GM19463 (cell line): ENCODE results near the gene TMCC2.
"Not testable (repeated sequence)": the region's sequence is repeated elsewhere in the genome, so short reads cannot be mapped to it uniquely, and the experiment has no call there.

Source experiments
- ATAC-seq: cut with Tn5 transposase; IDR thresholded peaks from one replicate; pipeline ENCODE4 v1.9.1; 2021; ENCODE audit warnings: mild to moderate bottlenecking, moderate library complexity; ENCODE audit not compliant: unreplicated experiment

TMCC2 gene

GRCh38 chr1:205227584-205228013 is at the start of gene TMCC2:
TSS of gene TMCC2 (plus strand) at chr1:205227946. CDS start at chr1:205228565, 619 bp downstream.
- ATAC-seq, result peak; percentile 47

- no peak for ATAC-seq
Observed at GRCh38 chr1:205179842-205180241, 47.9 kb upstream of the TMCC2 start.

DNA sequence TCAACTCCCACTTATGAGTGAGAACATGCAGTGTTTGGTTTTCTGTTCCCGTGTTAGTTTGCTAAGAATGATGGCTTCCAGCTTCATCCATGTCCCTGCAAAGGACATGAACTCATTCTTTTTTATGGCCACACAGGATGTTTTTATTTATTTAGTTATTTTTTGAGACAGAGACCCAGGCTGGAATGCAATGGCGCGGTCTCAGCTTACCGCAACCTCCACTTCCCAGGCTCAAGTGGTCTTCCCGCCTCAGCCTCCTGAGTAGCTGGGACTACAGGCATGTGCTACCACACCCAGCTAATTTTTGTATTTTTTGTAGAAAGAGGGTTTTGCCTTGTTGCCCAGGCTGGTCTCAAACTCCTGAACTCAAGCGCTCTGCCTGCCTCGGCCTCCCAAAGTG is 47.4 kb upstream of the TMCC2 start:
- not testable (repeated sequence) for ATAC-seq

DNA sequence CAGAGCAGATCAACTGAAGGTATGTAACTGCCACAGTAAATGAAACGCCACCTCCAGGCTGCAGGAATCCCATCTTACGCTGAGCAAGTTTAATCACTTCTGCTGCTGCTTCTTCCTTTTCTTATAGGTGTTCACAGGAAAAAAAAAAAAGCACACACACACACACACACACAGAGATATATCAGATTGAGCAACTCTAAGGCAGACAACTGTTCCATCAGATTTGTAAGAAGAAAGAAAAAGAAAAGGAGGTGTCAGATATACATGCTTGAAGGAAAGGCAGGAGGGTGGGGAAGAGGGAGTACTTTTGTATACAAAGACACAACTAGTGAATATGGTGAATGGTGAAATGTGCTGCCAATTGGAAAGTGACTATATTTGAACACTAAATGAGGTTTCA is 44.8 kb upstream of the TMCC2 start:
- ATAC-seq, result no peak

DNA sequence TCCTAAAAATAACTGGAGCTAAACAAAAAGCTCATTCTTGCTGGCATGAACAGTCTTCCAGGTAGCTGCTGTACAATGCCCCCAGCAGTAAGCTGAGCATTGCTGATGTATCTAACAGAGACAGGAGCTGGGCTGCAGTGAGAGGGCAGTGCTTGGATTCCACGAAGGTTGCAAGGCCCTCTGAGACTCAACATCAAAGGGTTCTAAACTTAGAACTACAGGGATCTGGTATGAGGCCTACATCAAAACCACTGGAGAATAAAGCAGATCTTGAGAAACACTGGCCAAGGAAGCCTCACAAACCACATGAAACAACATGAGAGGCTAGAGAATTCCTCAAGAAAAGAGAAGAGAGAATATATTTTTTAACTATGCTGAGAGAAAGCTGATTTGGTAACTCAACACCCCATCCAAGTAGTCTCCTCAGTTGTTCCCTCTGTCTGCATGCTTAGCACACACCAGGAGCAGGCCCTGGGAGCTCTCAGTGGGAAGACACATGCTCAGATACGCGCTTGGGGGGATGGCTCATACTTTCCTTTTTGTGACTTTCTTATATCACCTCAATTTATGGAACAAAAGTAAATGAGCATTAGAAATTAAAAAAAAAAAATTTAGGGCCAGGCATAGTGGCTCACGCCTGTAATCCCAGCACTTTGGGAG is 43.9 kb upstream of the TMCC2 start:
- ATAC-seq, result no peak

DNA sequence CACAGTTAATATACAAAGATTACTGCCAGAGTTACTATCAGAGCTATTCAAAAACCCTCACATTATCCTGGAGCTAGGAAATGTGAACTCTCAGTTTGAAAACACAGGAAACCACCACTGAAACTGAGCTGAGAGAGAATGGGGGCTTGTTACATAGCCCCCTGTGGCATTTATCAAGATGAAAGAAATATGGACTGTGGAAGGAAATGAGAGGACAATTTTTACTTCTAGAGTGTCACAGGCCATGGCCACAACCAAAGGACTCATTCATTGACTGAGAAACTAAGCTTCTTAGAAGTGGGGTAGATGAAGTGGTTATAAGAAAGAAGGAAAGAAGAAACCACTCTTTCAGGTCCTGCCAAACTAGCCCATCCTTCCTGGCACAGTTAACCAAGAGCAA is 41.6 kb upstream of the TMCC2 start:
- ATAC-seq, result no peak

- no peak for ATAC-seq
Observed at GRCh38 chr1:205187420-205187819, 40.3 kb upstream of the TMCC2 start.

DNA sequence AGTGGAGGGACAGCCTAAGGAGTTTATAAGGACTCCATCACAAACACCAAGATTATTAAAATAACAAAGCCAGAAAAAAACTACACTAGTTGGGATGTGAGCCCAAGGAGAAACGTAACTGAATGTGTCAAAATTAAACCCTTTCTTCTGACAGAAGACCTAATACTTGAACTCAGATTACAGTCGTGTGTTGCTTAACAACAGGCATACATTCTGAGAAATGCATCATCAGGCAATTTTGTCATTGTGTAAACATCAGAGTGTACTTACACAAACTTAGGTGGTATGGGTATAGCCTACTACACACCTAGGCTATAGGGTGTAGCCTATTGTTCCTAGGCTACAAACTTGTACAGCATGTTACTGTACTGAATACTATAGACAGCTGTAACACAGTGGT is 39.6 kb upstream of the TMCC2 start:
- ATAC-seq, result no peak

DNA sequence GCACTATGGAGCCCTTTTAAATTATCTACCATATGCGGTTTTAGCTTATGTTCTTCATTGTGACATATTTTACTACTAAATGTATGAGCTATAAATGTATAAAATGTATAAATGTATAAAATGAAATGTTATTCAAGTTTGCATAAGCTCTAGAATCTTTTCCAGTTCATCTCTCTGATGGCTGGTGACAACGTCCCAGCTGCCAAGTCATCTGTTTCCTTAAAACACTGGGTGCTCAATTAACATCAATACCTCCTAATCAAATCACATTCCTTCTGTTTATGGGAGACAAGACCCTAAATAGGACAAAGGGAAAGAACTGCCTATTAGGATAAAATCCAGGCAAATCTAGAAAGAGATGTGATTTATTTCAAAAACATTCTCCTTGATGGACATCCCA is 39.1 kb upstream of the TMCC2 start:
- no peak for ATAC-seq

DNA sequence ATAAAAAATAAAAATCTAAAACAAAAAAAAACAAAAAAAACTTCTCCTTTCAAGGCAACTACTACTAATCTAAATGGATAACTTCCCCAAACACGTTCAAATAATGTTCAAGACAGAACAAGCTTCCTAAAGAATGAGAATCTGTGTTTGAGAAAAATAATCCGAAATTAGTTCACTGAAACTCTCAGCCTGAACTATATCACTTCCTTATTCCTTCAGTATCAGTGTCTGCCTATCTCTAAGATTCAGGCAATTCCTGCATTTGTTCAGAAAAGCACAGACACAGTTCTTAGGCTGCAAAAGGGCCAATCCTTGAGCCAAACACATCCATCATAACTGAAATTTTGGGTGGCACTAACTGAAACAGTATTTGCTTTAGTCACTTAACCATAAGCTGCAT is 38.6 kb upstream of the TMCC2 start:
- no peak for ATAC-seq

GRCh38 chr1:205190845-205191577 is 36.7 kb upstream of the TMCC2 start:
- ATAC-seq, result no peak

GRCh38 chr1:205191622-205192021 is 36.1 kb upstream of the TMCC2 start:
- no peak for ATAC-seq

DNA sequence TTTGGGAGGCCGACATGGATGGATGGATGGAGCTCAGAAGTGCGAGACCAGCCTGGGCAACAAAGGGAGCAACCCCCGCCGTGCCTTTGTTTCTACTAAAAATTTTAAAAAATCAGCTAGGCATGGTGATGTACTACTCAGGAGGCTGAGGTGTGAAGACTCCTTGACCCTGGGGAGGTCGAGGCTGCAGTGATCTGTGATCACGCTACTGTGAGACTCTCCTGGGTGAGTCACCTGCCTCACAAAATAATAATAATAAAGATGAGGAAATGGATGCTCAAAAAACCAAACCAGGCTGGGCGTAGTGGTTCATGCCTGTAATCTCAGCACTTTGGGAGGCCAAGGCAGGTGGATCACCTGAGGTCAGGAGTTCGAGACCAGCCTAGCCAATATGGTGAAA is 35.5 kb upstream of the TMCC2 start:
- no peak for ATAC-seq

GRCh38 chr1:205199090-205199930 is 28.4 kb upstream of the TMCC2 start:
- no peak for ATAC-seq

DNA sequence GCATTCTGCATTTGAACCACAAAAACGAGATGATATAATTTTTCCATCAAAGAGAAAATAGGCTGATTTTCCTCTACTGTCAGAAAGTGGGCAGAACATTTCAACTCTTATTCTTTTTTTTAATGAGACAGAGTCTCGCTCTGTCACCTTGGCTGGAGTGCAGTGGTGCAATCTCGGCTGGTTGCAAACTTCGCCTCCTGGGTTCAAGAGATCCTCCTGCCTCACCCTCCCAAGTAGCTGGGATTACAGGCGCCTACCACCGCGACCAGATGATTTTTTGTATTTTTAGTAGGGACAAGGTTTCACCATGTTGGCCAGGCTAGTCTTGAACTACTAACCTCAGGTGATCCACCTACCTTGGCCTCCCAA is 27.8 kb upstream of the TMCC2 start:
- ATAC-seq, result no peak

DNA sequence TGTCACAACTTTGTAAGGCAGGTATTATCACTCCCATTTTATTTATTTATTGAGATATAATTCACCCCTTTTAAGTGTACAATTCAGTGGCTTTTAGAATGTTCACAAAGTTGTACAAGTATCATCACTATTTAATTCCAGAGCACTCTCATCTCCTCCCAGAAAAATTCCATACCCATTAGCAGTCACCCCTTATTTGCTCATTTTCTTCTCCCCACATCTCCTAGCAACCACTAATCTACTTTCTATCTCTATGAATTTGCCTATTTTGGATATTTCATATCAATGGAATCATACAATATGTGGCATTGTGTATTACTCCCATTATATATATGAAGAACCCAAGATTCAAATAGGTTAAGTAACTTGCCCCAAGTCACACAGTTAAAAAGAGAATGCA is 23.2 kb upstream of the TMCC2 start:
- ATAC-seq, result no peak

GRCh38 chr1:205205055-205205454 is 22.7 kb upstream of the TMCC2 start:
- ATAC-seq, result no peak

GRCh38 chr1:205208811-205209210 is 18.9 kb upstream of the TMCC2 start:
- no peak for ATAC-seq

GRCh38 chr1:205210756-205211168 is 17.0 kb upstream of the TMCC2 start:
- no peak for ATAC-seq

GRCh38 chr1:205211169-205211838 is 16.4 kb upstream of the TMCC2 start, which contains the start of gene DSTYK:
TSS of gene DSTYK (minus strand) at chr1:205211702. CDS start at chr1:205211535, 167 bp downstream.
- ATAC-seq, result peak; percentile 88
